Adrenal gland (tissue), 5 donors: Measurements from ENCODE around the gene LBX2.

Experiments used
- POLR2A ChIP-seq, 2 donors: fragments of 450-650 bp; IDR thresholded peaks; one replicate each; pipeline ENCODE4 v1.6.1; 2017; ENCODE audit warnings: antibody characterized with exemption in 2 of 2, mild to moderate bottlenecking in 2 of 2, moderate library complexity in 1 of 2
- TF ChIP-seq, protein P1 (sequence below), 6 experiments: fragments of 450-650 bp in 4 of 6; fragments of 200-600 bp in 2 of 6; sonication (generic) in 1 of 6; IDR thresholded peaks; 1 replicate in 5 of 6; 2 replicates in 1 of 6; pipeline versions ENCODE4 v1.5.1 to v1.8.0; 2016 to 2021; ENCODE audit warnings: antibody characterized with exemption in 6 of 6, mild to moderate bottlenecking in 2 of 6, moderate library complexity in 1 of 6
- donor health status: DM: no; HTN: no; CAD: no.

DNA sequence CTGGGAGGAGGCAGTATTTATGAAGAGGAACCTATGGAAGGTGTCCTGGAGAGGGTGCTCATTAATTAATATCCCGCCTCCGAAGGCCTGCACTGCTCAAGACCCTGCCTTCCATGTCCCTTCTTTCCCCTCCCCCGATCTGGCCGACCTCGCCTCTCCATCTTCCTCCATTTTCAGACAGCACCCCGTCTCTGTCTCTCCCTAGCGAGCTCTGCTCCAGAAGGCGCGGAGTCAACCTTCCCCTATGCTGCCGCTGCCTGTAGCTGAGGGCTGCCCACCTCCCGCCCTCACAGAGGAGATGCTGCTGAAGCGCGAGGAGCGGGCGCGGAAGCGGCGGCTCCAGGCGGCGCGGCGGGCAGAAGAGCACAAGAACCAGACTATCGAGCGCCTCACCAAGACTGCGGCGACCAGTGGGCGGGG, 42.3 kb downstream of the LBX2 start:
- TF ChIP-seq, protein P1, sequence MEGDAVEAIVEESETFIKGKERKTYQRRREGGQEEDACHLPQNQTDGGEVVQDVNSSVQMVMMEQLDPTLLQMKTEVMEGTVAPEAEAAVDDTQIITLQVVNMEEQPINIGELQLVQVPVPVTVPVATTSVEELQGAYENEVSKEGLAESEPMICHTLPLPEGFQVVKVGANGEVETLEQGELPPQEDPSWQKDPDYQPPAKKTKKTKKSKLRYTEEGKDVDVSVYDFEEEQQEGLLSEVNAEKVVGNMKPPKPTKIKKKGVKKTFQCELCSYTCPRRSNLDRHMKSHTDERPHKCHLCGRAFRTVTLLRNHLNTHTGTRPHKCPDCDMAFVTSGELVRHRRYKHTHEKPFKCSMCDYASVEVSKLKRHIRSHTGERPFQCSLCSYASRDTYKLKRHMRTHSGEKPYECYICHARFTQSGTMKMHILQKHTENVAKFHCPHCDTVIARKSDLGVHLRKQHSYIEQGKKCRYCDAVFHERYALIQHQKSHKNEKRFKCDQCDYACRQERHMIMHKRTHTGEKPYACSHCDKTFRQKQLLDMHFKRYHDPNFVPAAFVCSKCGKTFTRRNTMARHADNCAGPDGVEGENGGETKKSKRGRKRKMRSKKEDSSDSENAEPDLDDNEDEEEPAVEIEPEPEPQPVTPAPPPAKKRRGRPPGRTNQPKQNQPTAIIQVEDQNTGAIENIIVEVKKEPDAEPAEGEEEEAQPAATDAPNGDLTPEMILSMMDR (IDR thresholded peaks at IDR 0.05) = no peak
- no peak for TF ChIP-seq POLR2A (IDR thresholded peaks at IDR 0.05)
